ENCODE data around the gene NUP37. TPM values are rescaled to one million over a fixed set of nuclear protein-coding genes. Genes with fewer than 3 reads are reported as not detected.

Gene NUP37
- total and polyA plus RNA-seq, 7 donors = 12.5 to 30.6 (median 19.9) TPM

DNA sequence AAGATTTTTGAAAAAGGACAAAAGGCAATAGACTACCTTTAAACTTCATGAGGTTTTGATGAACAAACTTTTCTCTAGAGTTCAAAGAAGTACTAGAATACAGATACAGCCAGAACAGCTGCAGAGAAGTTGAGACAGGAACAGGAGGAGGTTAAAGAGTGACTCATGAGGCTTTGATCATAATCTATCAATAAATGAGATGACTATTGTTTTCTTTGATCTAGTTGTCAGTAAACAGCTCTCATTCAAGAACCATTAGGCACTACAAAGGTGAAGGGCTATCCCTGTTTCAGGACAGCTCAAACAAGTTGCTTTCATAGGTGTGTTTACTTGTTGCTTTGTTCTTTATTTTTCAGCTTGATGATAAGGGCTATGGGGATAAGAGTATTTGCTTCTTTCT, 60.6 kb downstream of the NUP37 start:
- H3K36me3 ChIP-seq (ENCODE audit: insufficient read depth in 1 of 2, low read depth in 1 of 2) = peaks cover 3 to 60% of the 10 kb centered on the region in 2 donors
- ATAC-seq = no peak
- no peaks in the 10 kb centered on the region for H3K27me3 ChIP-seq (ENCODE audit: insufficient read depth in 3 of 3, low read length in 2 of 3)
- intact Hi-C loops (cut with DNase I) = no loop called here
- H3K4me1 ChIP-seq = no peaks in the 10 kb centered on the region
- no peak overlapping the region for H3K4me3 ChIP-seq
- no peak for TF ChIP-seq CTCF (IDR thresholded peaks at IDR 0.05)
- H3K9me3 ChIP-seq = no peaks in the 10 kb centered on the region
- no peak overlapping the region for H3K27ac ChIP-seq
- no peak for DNase-seq

GRCh38 chr12:102054345-102054744, 65.6 kb downstream of the NUP37 start:
- TF ChIP-seq CTCF (IDR thresholded peaks at IDR 0.05) = no peak
- H3K4me3 ChIP-seq = no peak overlapping the region
- no peak for ATAC-seq
- no peaks in the 10 kb centered on the region for H3K9me3 ChIP-seq
- DNase-seq = no peak
- intact Hi-C loops (cut with DNase I) = no loop called here
- H3K4me1 ChIP-seq = no peaks in the 10 kb centered on the region
- H3K27ac ChIP-seq = no peak overlapping the region
- no peaks in the 10 kb centered on the region for H3K27me3 ChIP-seq (ENCODE audit: insufficient read depth in 3 of 3, low read length in 2 of 3)
- peaks cover 6 to 77% of the 10 kb centered on the region in 2 donors for H3K36me3 ChIP-seq (ENCODE audit: insufficient read depth in 1 of 2, low read depth in 1 of 2)
- WGBS, 3 donors = 96 to 99% (median 99%) methylated on average over 4 of the region's 4 CpGs

DNA sequence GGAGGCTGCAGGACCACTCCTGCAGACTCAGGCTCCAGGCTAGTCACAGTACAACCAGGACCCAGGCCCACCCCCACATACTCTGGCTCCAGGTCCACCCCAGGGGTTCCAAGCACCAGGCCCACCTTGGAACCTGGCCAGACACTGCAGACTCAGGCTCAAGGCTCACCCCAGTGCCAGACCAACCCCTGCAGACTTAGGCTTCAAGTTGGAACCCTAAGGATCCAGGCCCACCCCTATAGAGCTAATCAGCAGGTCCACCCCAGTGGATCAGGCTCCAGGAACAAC, 66.9 kb downstream of the NUP37 start:
- intact Hi-C loops (cut with DNase I) = no loop called here
- no peak for TF ChIP-seq CTCF (IDR thresholded peaks at IDR 0.05)
- Histone ChIP-seq H3K27ac (no peak overlapping the region), H3K4me3 (no peak overlapping the region), H3K4me1 (no peaks in the 10 kb centered on the region), H3K36me3 (ENCODE audit: insufficient read depth in 1 of 2, low read depth in 1 of 2) (peaks cover 6 to 77% of the 10 kb centered on the region in 2 donors), H3K27me3 (ENCODE audit: insufficient read depth in 3 of 3, low read length in 2 of 3) (no peaks in the 10 kb centered on the region), H3K9me3 (no peaks in the 10 kb centered on the region)
- no peak for ATAC-seq
- DNase-seq = no peak

DNA sequence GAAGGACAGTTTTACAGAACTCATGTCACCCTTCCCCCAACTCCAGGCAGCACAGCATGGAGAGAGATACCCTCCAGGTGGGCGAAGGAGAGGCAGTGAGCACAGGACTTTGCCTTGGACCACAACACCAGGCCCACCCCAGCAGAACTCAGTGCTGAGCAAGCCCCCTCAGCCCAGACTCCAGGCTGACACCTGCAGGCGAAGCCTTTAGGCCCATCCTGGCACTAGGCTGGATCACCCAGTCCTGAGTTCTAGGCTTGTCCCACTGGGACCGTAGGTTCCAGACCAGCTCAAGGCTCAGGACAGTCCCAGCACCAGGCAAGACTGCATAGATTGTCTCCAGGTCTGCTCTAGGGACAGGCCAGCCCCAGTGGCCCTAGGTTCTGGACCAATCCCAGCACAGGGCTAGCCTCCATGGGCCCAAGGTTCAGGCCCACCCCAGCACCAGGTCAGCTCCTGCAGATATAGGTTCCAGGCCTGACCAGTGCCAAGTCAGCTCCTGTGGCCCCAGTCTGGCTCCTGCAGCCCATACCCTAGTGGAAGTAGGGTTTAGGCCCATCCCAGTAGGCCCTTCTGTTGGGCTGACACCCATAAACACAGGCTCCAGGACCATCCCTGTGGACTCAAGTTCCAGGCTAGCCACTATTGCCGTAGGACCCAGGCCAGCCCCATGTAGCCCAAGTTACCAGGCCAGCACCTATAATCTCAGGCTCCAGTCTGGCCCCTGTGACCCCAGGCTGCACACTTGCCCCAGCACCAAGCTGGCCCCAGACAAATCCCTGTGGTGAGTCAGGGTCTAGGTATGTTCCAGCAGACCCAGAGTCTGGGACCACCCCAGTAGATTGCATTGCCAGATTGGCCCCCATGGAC, 67.5 kb downstream of the NUP37 start:
- no peak for TF ChIP-seq CTCF (IDR thresholded peaks at IDR 0.05)
- no peak for ATAC-seq
- no peak overlapping the region for H3K27ac ChIP-seq
- intact Hi-C loops (cut with DNase I) = no loop called here
- 97 to 100% (median 100%) methylated on average over 4 of the region's 4 CpGs for WGBS, 3 donors
- H3K4me3 ChIP-seq = no peak overlapping the region
- H3K36me3 ChIP-seq (ENCODE audit: insufficient read depth in 1 of 2, low read depth in 1 of 2) = peaks cover 6 to 76% of the 10 kb centered on the region in 2 donors
- no peaks in the 10 kb centered on the region for H3K4me1 ChIP-seq
- H3K27me3 ChIP-seq (ENCODE audit: insufficient read depth in 3 of 3, low read length in 2 of 3) = no peaks in the 10 kb centered on the region
- DNase-seq = no peak
- H3K9me3 ChIP-seq = no peaks in the 10 kb centered on the region

DNA sequence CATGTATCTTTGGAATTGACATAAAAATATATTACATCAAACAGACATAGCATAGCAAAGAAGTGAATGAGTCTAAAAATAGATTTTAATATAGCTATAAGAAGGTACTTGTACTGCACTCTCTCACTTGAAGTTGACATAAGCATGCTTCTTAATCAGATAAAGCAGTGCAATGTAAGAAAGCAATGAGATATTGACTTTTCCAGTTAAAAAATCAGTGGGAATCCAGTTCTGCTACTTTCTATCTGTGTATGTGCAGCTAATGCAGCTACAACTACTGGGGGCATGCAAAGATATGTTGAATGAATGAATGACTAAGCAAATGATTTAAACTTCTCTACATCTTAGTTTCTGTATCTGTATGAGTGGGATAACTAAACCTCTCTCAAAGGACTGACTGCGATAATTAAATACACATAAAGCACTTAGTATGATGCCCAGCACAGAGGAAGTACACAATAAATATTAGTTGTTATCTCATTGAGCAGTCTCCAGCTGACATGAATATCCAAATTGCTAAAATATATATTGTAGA, 68.4 kb downstream of the NUP37 start:
- Histone ChIP-seq H3K36me3 (ENCODE audit: insufficient read depth in 1 of 2, low read depth in 1 of 2) (peaks cover 6 to 76% of the 10 kb centered on the region in 2 donors), H3K27me3 (ENCODE audit: insufficient read depth in 3 of 3, low read length in 2 of 3) (no peaks in the 10 kb centered on the region)
- no peak for ATAC-seq

More for the DNA sequence above, 68.4 kb downstream of the NUP37 start:
- H3K4me1 ChIP-seq = no peaks in the 10 kb centered on the region
- intact Hi-C loops (cut with DNase I) = no loop called here
- no peak overlapping the region for H3K4me3 ChIP-seq
- no peak for DNase-seq
- WGBS, 3 donors = 95 to 100% (median 96%) methylated on average over 1 of the region's 1 CpG
- H3K27ac ChIP-seq = no peak overlapping the region
- no peak for TF ChIP-seq CTCF (IDR thresholded peaks at IDR 0.05)
- H3K9me3 ChIP-seq = no peaks in the 10 kb centered on the region

Data from psoas muscle (tissue), 8 donors.